ENCODE measurements around the gene DCUN1D2. TPM values are rescaled to one million over a fixed set of nuclear protein-coding genes. Genes with fewer than 3 reads are reported as not detected.

The DCUN1D2 gene
- total RNA-seq, 1 donor from 2014 or later, result 7.8 TPM

DNA sequence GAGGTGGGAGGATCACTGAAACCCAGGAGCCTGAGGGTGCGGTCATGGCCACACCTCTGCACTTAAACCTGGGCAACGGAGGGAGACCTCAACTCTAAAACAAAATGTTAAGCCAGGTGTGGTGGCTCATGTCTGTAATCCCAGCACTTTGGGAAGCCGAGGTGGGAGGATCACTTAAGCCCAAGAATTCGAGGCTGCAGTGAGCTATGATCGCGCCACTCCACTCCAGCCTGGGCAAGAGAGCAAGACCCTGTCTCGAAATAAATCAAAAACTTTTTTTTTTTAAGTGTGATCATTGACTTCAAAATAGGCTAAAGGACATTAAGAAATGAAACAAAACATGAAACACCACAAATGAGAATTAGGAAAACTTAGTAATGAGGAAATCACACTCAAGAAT is 20.9 kb downstream of the DCUN1D2 start:
- H3K27ac ChIP-seq (ENCODE audit: low read depth, low read length), result no peak overlapping the region
- H3K4me1 ChIP-seq (ENCODE audit: control insufficient read depth in 3 of 3, insufficient read depth in 3 of 3, low read length in 3 of 3), result no peaks in the 10 kb centered on the region
- H3K9me3 ChIP-seq (ENCODE audit: control insufficient read depth in 3 of 3, low read length in 3 of 3), result no peaks in the 10 kb centered on the region
- H3K27me3 ChIP-seq (ENCODE audit: control insufficient read depth in 3 of 3, insufficient read depth in 3 of 3, low read length in 3 of 3), result no peaks in the 10 kb centered on the region
- peaks cover 20 to 29% (median 22%) of the 10 kb centered on the region in 3 donors for H3K36me3 ChIP-seq (ENCODE audit: control insufficient read depth in 3 of 3, insufficient read depth in 3 of 3, low read length in 3 of 3)
- no peak overlapping the region for H3K9ac ChIP-seq (ENCODE audit: low read depth in 1 of 3, low read length in 3 of 3)
- H3K4me3 ChIP-seq (ENCODE audit: low read length in 3 of 3), result no peak overlapping the region

GRCh38 chr13:113468472-113469201 is 21.9 kb downstream of the DCUN1D2 start:
- no peak overlapping the region for H3K4me3 ChIP-seq (ENCODE audit: low read length in 3 of 3)
- no peaks in the 10 kb centered on the region for H3K27me3 ChIP-seq (ENCODE audit: control insufficient read depth in 3 of 3, insufficient read depth in 3 of 3, low read length in 3 of 3)
- H3K9ac ChIP-seq (ENCODE audit: low read depth in 1 of 3, low read length in 3 of 3), result no peak overlapping the region
- no peaks in the 10 kb centered on the region for H3K4me1 ChIP-seq (ENCODE audit: control insufficient read depth in 3 of 3, insufficient read depth in 3 of 3, low read length in 3 of 3)
- H3K36me3 ChIP-seq (ENCODE audit: control insufficient read depth in 3 of 3, insufficient read depth in 3 of 3, low read length in 3 of 3), result peaks cover 15 to 24% (median 22%) of the 10 kb centered on the region in 3 donors
- no peaks in the 10 kb centered on the region for H3K9me3 ChIP-seq (ENCODE audit: control insufficient read depth in 3 of 3, low read length in 3 of 3)
- no peak overlapping the region for H3K27ac ChIP-seq (ENCODE audit: low read depth, low read length)

DNA sequence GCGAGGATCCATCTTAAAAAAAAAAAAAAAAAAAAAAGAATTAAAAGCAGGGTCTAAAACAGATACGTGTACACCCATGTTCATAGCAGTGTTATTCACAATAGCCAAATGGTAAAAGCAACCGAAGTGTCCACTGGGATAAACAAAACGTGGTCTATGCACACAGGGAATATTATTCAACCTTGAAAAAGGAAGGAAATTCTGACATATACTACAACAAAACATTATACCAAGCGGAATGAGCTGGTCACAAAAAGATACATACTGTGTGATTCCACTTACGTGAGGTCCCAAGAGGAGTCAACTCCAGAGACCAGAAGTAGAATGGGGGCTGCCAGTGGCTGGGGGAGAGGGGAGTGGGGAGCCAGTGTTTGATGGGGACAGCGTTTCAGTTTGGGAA is 22.5 kb downstream of the DCUN1D2 start:
- no peaks in the 10 kb centered on the region for H3K9me3 ChIP-seq (ENCODE audit: control insufficient read depth in 3 of 3, low read length in 3 of 3)
- no peak overlapping the region for H3K27ac ChIP-seq (ENCODE audit: low read depth, low read length)
- peaks cover 12 to 21% (median 17%) of the 10 kb centered on the region in 3 donors for H3K36me3 ChIP-seq (ENCODE audit: control insufficient read depth in 3 of 3, insufficient read depth in 3 of 3, low read length in 3 of 3)
- no peak overlapping the region for H3K9ac ChIP-seq (ENCODE audit: low read depth in 1 of 3, low read length in 3 of 3)
- H3K4me1 ChIP-seq (ENCODE audit: control insufficient read depth in 3 of 3, insufficient read depth in 3 of 3, low read length in 3 of 3), result no peaks in the 10 kb centered on the region
- H3K27me3 ChIP-seq (ENCODE audit: control insufficient read depth in 3 of 3, insufficient read depth in 3 of 3, low read length in 3 of 3), result no peaks in the 10 kb centered on the region
- H3K4me3 ChIP-seq (ENCODE audit: low read length in 3 of 3), result no peak overlapping the region

- no peak overlapping the region for H3K27ac ChIP-seq (ENCODE audit: low read depth, low read length)
- H3K9ac ChIP-seq (ENCODE audit: low read depth in 1 of 3, low read length in 3 of 3), result no peak overlapping the region
- no peak overlapping the region for H3K4me3 ChIP-seq (ENCODE audit: low read length in 3 of 3)
- peaks cover 8 to 16% (median 13%) of the 10 kb centered on the region in 3 donors for H3K36me3 ChIP-seq (ENCODE audit: control insufficient read depth in 3 of 3, insufficient read depth in 3 of 3, low read length in 3 of 3)
- no peaks in the 10 kb centered on the region for H3K9me3 ChIP-seq (ENCODE audit: control insufficient read depth in 3 of 3, low read length in 3 of 3)
- no peaks in the 10 kb centered on the region for H3K4me1 ChIP-seq (ENCODE audit: control insufficient read depth in 3 of 3, insufficient read depth in 3 of 3, low read length in 3 of 3)
- no peaks in the 10 kb centered on the region for H3K27me3 ChIP-seq (ENCODE audit: control insufficient read depth in 3 of 3, insufficient read depth in 3 of 3, low read length in 3 of 3)
Observed at GRCh38 chr13:113466383-113466782, 24.1 kb downstream of the DCUN1D2 start.

- Histone ChIP-seq H3K27ac (ENCODE audit: low read depth, low read length) (no peak overlapping the region), H3K27me3 (ENCODE audit: control insufficient read depth in 3 of 3, insufficient read depth in 3 of 3, low read length in 3 of 3) (no peaks in the 10 kb centered on the region), H3K4me1 (ENCODE audit: control insufficient read depth in 3 of 3, insufficient read depth in 3 of 3, low read length in 3 of 3) (no peaks in the 10 kb centered on the region), H3K4me3 (ENCODE audit: low read length in 3 of 3) (no peak overlapping the region), H3K36me3 (ENCODE audit: control insufficient read depth in 3 of 3, insufficient read depth in 3 of 3, low read length in 3 of 3) (peaks cover 14 to 24% (median 23%) of the 10 kb centered on the region in 3 donors), H3K9ac (ENCODE audit: low read depth in 1 of 3, low read length in 3 of 3) (no peak overlapping the region), H3K9me3 (ENCODE audit: control insufficient read depth in 3 of 3, low read length in 3 of 3) (no peaks in the 10 kb centered on the region)
Observed at GRCh38 chr13:113465300-113465699, 25.2 kb downstream of the DCUN1D2 start.

GRCh38 chr13:113464476-113464875 is 26.0 kb downstream of the DCUN1D2 start:
- Histone ChIP-seq H3K27ac (ENCODE audit: low read depth, low read length) (no peak overlapping the region), H3K4me1 (ENCODE audit: control insufficient read depth in 3 of 3, insufficient read depth in 3 of 3, low read length in 3 of 3) (no peaks in the 10 kb centered on the region), H3K27me3 (ENCODE audit: control insufficient read depth in 3 of 3, insufficient read depth in 3 of 3, low read length in 3 of 3) (no peaks in the 10 kb centered on the region), H3K4me3 (ENCODE audit: low read length in 3 of 3) (no peak overlapping the region), H3K9me3 (ENCODE audit: control insufficient read depth in 3 of 3, low read length in 3 of 3) (no peaks in the 10 kb centered on the region), H3K9ac (ENCODE audit: low read depth in 1 of 3, low read length in 3 of 3) (no peak overlapping the region), H3K36me3 (ENCODE audit: control insufficient read depth in 3 of 3, insufficient read depth in 3 of 3, low read length in 3 of 3) (peaks cover 22 to 29% (median 27%) of the 10 kb centered on the region in 3 donors)

GRCh38 chr13:113461022-113461751 is 29.3 kb downstream of the DCUN1D2 start:
- H3K27me3 ChIP-seq (ENCODE audit: control insufficient read depth in 3 of 3, insufficient read depth in 3 of 3, low read length in 3 of 3), result no peaks in the 10 kb centered on the region
- H3K4me1 ChIP-seq (ENCODE audit: control insufficient read depth in 3 of 3, insufficient read depth in 3 of 3, low read length in 3 of 3), result no peaks in the 10 kb centered on the region
- H3K9ac ChIP-seq (ENCODE audit: low read depth in 1 of 3, low read length in 3 of 3), result no peak overlapping the region
- H3K9me3 ChIP-seq (ENCODE audit: control insufficient read depth in 3 of 3, low read length in 3 of 3), result no peaks in the 10 kb centered on the region
- H3K4me3 ChIP-seq (ENCODE audit: low read length in 3 of 3), result no peak overlapping the region
- H3K36me3 ChIP-seq (ENCODE audit: control insufficient read depth in 3 of 3, insufficient read depth in 3 of 3, low read length in 3 of 3), result peaks cover 38 to 43% (median 38%) of the 10 kb centered on the region in 3 donors
- H3K27ac ChIP-seq (ENCODE audit: low read depth, low read length), result no peak overlapping the region

GRCh38 chr13:113460599-113460998 is 29.9 kb downstream of the DCUN1D2 start:
- H3K4me3 ChIP-seq (ENCODE audit: low read length in 3 of 3), result no peak overlapping the region
- no peaks in the 10 kb centered on the region for H3K27me3 ChIP-seq (ENCODE audit: control insufficient read depth in 3 of 3, insufficient read depth in 3 of 3, low read length in 3 of 3)
- H3K27ac ChIP-seq (ENCODE audit: low read depth, low read length), result no peak overlapping the region
- peaks cover 40 to 47% (median 41%) of the 10 kb centered on the region in 3 donors for H3K36me3 ChIP-seq (ENCODE audit: control insufficient read depth in 3 of 3, insufficient read depth in 3 of 3, low read length in 3 of 3)
- no peaks in the 10 kb centered on the region for H3K4me1 ChIP-seq (ENCODE audit: control insufficient read depth in 3 of 3, insufficient read depth in 3 of 3, low read length in 3 of 3)
- no peaks in the 10 kb centered on the region for H3K9me3 ChIP-seq (ENCODE audit: control insufficient read depth in 3 of 3, low read length in 3 of 3)
- no peak overlapping the region for H3K9ac ChIP-seq (ENCODE audit: low read depth in 1 of 3, low read length in 3 of 3)

DNA sequence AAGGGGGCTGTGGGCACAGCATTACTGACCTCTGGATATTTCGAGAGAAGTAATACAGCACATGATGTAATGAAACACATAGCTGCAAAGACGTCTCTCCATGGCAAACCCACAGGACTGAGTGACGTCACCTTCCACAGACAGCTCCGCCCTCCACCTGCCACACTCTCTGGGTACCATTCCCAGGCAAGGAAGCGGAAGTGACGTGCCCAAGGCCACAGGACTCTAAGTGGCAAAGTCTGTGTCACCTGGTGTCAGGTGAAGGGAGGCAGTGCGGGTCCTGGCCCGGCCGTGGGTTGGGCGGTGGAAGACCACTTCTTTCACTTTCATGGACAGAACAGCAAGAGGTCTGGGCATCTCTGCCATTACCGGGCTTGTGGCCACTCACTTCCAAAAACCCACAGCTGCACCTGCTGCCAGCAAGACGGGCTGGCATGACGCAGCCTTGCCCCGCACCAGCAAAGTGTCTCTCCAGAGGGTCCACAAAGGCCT is 30.4 kb downstream of the DCUN1D2 start:
- H3K9me3 ChIP-seq (ENCODE audit: control insufficient read depth in 3 of 3, low read length in 3 of 3), result no peaks in the 10 kb centered on the region
- H3K4me1 ChIP-seq (ENCODE audit: control insufficient read depth in 3 of 3, insufficient read depth in 3 of 3, low read length in 3 of 3), result no peaks in the 10 kb centered on the region
- no peaks in the 10 kb centered on the region for H3K27me3 ChIP-seq (ENCODE audit: control insufficient read depth in 3 of 3, insufficient read depth in 3 of 3, low read length in 3 of 3)
- no peak overlapping the region for H3K9ac ChIP-seq (ENCODE audit: low read depth in 1 of 3, low read length in 3 of 3)
- peaks cover 44 to 52% (median 46%) of the 10 kb centered on the region in 3 donors for H3K36me3 ChIP-seq (ENCODE audit: control insufficient read depth in 3 of 3, insufficient read depth in 3 of 3, low read length in 3 of 3)
- H3K4me3 ChIP-seq (ENCODE audit: low read length in 3 of 3), result no peak overlapping the region
- no peak overlapping the region for H3K27ac ChIP-seq (ENCODE audit: low read depth, low read length)

Measured in skeletal muscle tissue (tissue), 4 donors.